ENCODE data around the gene MXI1. TPM values are rescaled to one million over a fixed set of nuclear protein-coding genes. Genes with fewer than 3 reads are reported as not detected.
A peak's percentile ranks its signal among the peaks of the same experiment; 100 is the strongest.

Gene MXI1
- total and polyA plus RNA-seq, 2 of the 4 experiments (the other 2 are of a cell fraction), result 7.2 to 11.8 TPM

DNA sequence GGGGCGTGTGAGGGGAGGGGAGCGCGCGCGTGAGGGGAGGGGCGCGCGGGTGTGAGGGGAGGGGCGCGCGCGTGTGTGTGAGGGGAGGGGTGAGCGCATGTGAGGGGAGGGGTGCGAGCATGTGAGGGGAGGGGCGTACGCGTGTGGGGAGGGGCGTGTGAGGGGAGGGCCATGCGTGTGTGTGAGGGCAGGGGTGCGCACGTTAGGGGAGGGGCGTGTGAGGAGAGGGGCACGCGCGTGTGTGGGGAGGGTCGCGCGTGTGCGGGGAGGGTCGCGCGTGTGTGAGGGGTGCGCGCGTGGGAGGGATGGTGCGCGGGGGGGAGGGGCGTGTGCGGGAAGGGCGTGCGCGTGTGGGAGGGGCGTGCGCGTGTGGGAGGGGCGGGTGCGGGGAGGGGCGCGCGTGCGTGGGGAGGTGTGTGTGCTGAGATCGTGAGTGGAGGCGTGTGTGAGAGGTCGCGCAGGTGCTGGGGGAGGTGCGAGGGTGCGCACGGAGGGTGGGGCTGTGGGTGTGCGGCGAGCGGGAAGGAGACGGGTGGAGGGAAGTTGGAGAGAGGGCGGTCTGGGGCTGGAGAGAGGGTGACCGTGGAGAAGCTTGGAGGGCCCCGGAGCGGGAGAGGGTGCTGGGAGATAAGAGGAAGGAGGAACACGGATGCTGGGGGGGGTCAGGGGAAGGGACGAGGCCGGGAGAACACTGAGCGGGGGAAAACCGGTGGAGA, 19.7 kb downstream of the MXI1 start:
- peak overlapping the region in 1 of 2 experiments; percentile 65; a peak in 1 of 4 replicates for H4K8ac ChIP-seq (ENCODE audit: low read depth in 2 of 2, low read length in 2 of 2)
- in situ Hi-C loops (cut with MboI; ENCODE audit: low sequenced_read_pairs) (no loop called here), intact Hi-C loops (cut with micrococcal nuclease) (loop anchor here (1.0 to 5.0 kb wide), 4 partner anchors 18 to 345 kb away; no protein-coding TSS in a partner anchor), dilution Hi-C loops (cut with HindIII; ENCODE audit: low sequenced_read_pairs, unreplicated experiment) (no loop called here)
- H3K4me1 ChIP-seq (ENCODE audit: control insufficient read depth, insufficient read depth, low read length), result peaks cover 4% of the 10 kb centered on the region
- no peak overlapping the region for H2BK20ac ChIP-seq (ENCODE audit: low read depth, low read length)
- peak overlapping the region; percentile 90 for H3K4me3 ChIP-seq (ENCODE audit: insufficient read depth, low read depth, low read length)
- TF ChIP-seq MAZ (IDR thresholded peaks at IDR 0.05; ENCODE audit: borderline replicate concordance, low read depth, low read length), result no peak; the same call in 1 of the 2 replicates
- TF ChIP-seq BHLHE40 (IDR thresholded peaks at IDR 0.05; ENCODE audit: low read depth, low read length), result 0 out of 2 replicates have a peak, but pooled peaks have one; percentile 1
- peaks cover 3% of the 10 kb centered on the region for H4K20me1 ChIP-seq (ENCODE audit: insufficient read depth, low read length)
- no peaks in the 10 kb centered on the region for H3K9me3 ChIP-seq (ENCODE audit: control insufficient read depth, insufficient read depth, low read length)
- no peak overlapping the region for H2BK15ac ChIP-seq (ENCODE audit: low read depth, low read length)
- ChIA-PET POLR2A (ENCODE audit: unreplicated experiment) (no interaction called here), CTCF (no interaction called here)
- H3K9me1 ChIP-seq (ENCODE audit: insufficient read depth, low read length), result no peaks in the 10 kb centered on the region
- DNase-seq (peak; percentile 19), ATAC-seq (ENCODE audit: low read depth) (peak; percentile 16)
- H3K9ac ChIP-seq (ENCODE audit: low read depth, low read length), result peak overlapping the region; percentile 27
- no TSS peak for BruUV-seq (replicated peaks)
- H4K5ac ChIP-seq (ENCODE audit: low read depth, low read length), result no peak overlapping the region
- H3K56ac ChIP-seq (ENCODE audit: extremely low read depth, insufficient read depth, low read length), result no peak overlapping the region
- H2AK9ac ChIP-seq (replicated peaks; ENCODE audit: low read depth, low read length, poor library complexity), result peak overlapping the region; percentile 90
- peak overlapping the region; percentile 62; the same call in 1 of the 2 replicates for H3K4ac ChIP-seq (ENCODE audit: low read depth, low read length)
- H2BK5ac ChIP-seq (ENCODE audit: low read depth, low read length, poor library complexity, severe bottlenecking), result peak overlapping the region; percentile 85
- H3K18ac ChIP-seq (ENCODE audit: low read depth, low read length), result peak overlapping the region; percentile 80; the same call in 1 of the 2 replicates
- H2AFZ ChIP-seq (replicated peaks; ENCODE audit: low read length, poor library complexity), result peak overlapping the region; percentile 98
- H3K14ac ChIP-seq (replicated peaks; ENCODE audit: low read depth, low read length), result no peak overlapping the region
- peaks cover 5% of the 10 kb centered on the region; the same call in 1 of the 2 replicates for H3K36me3 ChIP-seq (ENCODE audit: control insufficient read depth, insufficient read depth, low read length)
- H2AK5ac ChIP-seq (ENCODE audit: low read depth, low read length), result peak overlapping the region; percentile 51; the same call in 1 of the 2 replicates
- 0% methylated on average over 19 of the region's 71 CpGs; no CpG with 5 or more reads in 1 of the 2 experiments for WGBS, 2 experiments (ENCODE audit: extremely low coverage in 2 of 2, insufficient read length in 1 of 2)
- no peaks in the 10 kb centered on the region for H3K27me3 ChIP-seq (ENCODE audit: control insufficient read depth, insufficient read depth, low read length)
- H3K23ac ChIP-seq (ENCODE audit: low read depth, low read length), result no peak overlapping the region
- no peak overlapping the region for H4K91ac ChIP-seq (ENCODE audit: insufficient read depth, low read depth, low read length)
- H3K27ac ChIP-seq (ENCODE audit: insufficient read depth, low read length), result peak overlapping the region; percentile 96
- no peaks in the 10 kb centered on the region for H3K79me1 ChIP-seq (ENCODE audit: low read depth in 1 of 2, low read length in 2 of 2)
- peak overlapping the region; percentile 69 for H3K4me2 ChIP-seq (ENCODE audit: low read depth, low read length)
- peak overlapping the region; percentile 47; the same call in 1 of the 2 replicates for H2BK120ac ChIP-seq (ENCODE audit: low read depth, low read length)
